PC-9 (cell line): ENCODE measurements around the gene PLA2G2D. TPM values are rescaled to one million over a fixed set of nuclear protein-coding genes. Genes with fewer than 3 reads are reported as not detected.

Experiments used
- BruUV-seq: library from RNA; stranded (reverse); fragments of 400-500 nt; replicated peaks from 2 replicates; lab custom pipeline; 2021; lab: Mats Ljungman, UMichigan
- CTCF ChIA-PET: fragments of 300-600 bp; sonication (Branson Sonifier 250); formaldehyde crosslinking; loops from one replicate; lab custom pipeline; 2022; ENCODE audit warnings: antibody characterized with exemption; lab: Charles Lee
- POLR2A ChIA-PET: fragments of 300-600 bp; sonication (Branson Sonifier 250); formaldehyde crosslinking; loops from one replicate; lab custom pipeline; 2022; ENCODE audit warnings: antibody characterized with exemption; ENCODE audit not compliant: unreplicated experiment; lab: Charles Lee
- DNase-seq, 2 experiments: peaks; one replicate each; pipeline versions ENCODE4 v3.0.0 to v3.0.0-alpha.2; 2015 to 2022; ENCODE audit warnings: mixed read lengths in 1 of 2
- H2AFZ ChIP-seq: fragments of 200-600 bp; sonication (generic); 2 replicates; pipeline ENCODE4 v1.8.1; 2017; ENCODE audit warnings: antibody characterized with exemption
- H3F3A ChIP-seq: fragments of 200-600 bp; sonication (generic); 2 replicates; pipeline ENCODE4 v1.8.1; 2017; ENCODE audit warnings: antibody characterized with exemption, mild to moderate bottlenecking, low read depth; ENCODE audit not compliant: insufficient read depth
- H3K27ac ChIP-seq: fragments of 200-600 bp; sonication (generic); 2 replicates; pipeline ENCODE4 v1.6.1; 2016; ENCODE audit warnings: mixed run types
- H3K27me3 ChIP-seq: fragments of 200-600 bp; sonication (generic); 2 replicates; pipeline ENCODE4 v1.6.1; 2016; ENCODE audit warnings: low read depth, mixed run types; ENCODE audit not compliant: insufficient read depth
- H3K36me3 ChIP-seq: fragments of 200-600 bp; sonication (generic); 2 replicates; pipeline ENCODE4 v1.6.1; 2016; ENCODE audit warnings: low read depth, mixed run types
- H3K4me1 ChIP-seq: fragments of 200-600 bp; sonication (generic); replicated peaks from 2 replicates; pipeline ENCODE4 v1.6.1; 2016; ENCODE audit warnings: mixed run types; ENCODE audit not compliant: insufficient read depth
- H3K4me2 ChIP-seq: fragments of 200-600 bp; sonication (generic); 2 replicates; pipeline ENCODE4 v1.6.1; 2017; ENCODE audit warnings: mixed run types
- H3K4me3 ChIP-seq: fragments of 200-600 bp; sonication (generic); 2 replicates; pipeline ENCODE4 v1.6.1; 2016; ENCODE audit warnings: mixed run types
- H3K79me2 ChIP-seq: fragments of 200-600 bp; sonication (generic); 2 replicates; pipeline ENCODE4 v1.6.1; 2017; ENCODE audit warnings: low read depth, mixed run types
- H3K9me2 ChIP-seq: fragments of 200-600 bp; sonication (generic); 2 replicates; pipeline ENCODE4 v1.8.1; 2017; ENCODE audit warnings: mild to moderate bottlenecking; ENCODE audit not compliant: insufficient read depth
- H3K9me3 ChIP-seq: fragments of 200-600 bp; sonication (generic); 2 replicates; pipeline ENCODE4 v1.8.1; 2016; ENCODE audit warnings: low read depth; ENCODE audit not compliant: insufficient read depth
- H4K20me1 ChIP-seq: fragments of 200-600 bp; sonication (generic); 2 replicates; pipeline ENCODE4 v1.8.1; 2017; ENCODE audit not compliant: insufficient read depth
- EZH2 ChIP-seq: fragments of 200-600 bp; sonication (generic); IDR thresholded peaks from 2 replicates; pipeline ENCODE4 v1.8.0; 2017; ENCODE audit warnings: antibody characterized with exemption, low read depth
- intact Hi-C: fragments of 100-400 bp; cut with micrococcal nuclease; formaldehyde crosslinking; loops from one replicate; pipeline ENCODE4 v1.10.0; 2022; ENCODE audit not compliant: unreplicated experiment
- total RNA-seq: library from RNA; stranded (reverse); gene quantifications from 2 replicates; pipeline ENCODE4 v1.2.3, GENCODE V29; 2021
- TF ChIP-seq, protein P1 (sequence below): fragments of 200-600 bp; sonication (generic); conservative IDR thresholded peaks from 2 replicates; pipeline ENCODE4 v1.6.1; 2017; ENCODE audit warnings: mixed run types, antibody characterized with exemption, mild to moderate bottlenecking, moderate library complexity

The PLA2G2D gene
- total RNA-seq, 1 experiment from 2014 or later, result not detected

DNA sequence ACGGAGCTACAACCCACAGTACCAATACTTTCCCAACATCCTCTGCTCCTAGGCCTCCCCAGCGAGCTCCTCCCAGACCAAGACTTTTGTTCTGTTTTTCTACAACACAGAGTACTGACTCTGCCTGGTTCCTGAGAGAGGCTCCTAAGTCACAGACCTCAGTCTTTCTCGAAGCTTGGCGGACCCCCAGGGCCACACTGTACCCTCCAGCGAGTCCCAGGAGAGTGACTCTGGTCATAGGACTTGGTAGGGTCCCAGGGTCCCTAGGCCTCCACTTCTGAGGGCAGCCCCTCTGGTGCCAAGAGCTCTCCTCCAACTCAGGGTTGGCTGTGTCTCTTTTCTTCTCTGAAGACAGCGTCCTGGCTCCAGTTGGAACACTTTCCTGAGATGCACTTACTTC lies 28.7 kb downstream of the PLA2G2D start:
- H3F3A ChIP-seq, result no peaks in the 10 kb centered on the region
- H2AFZ ChIP-seq, result no peak overlapping the region
- ChIA-PET POLR2A (interaction anchor here (0.6 kb wide), 1 partner anchor 16 kb away, joined by 4 read pairs; no protein-coding TSS in a partner anchor), CTCF (interaction anchor here (0.5 kb wide), 1 partner anchor 171 kb away, joined by 7 read pairs; no protein-coding TSS in a partner anchor)
- intact Hi-C loops, result no loop called here
- no peaks in the 10 kb centered on the region for H3K4me1 ChIP-seq
- H3K4me3 ChIP-seq, result no peak overlapping the region
- no TSS peak for BruUV-seq
- no peaks in the 10 kb centered on the region for H3K9me2 ChIP-seq
- no peaks in the 10 kb centered on the region for H3K9me3 ChIP-seq
- DNase-seq, result no peak
- H3K27me3 ChIP-seq, result no peaks in the 10 kb centered on the region
- no peak overlapping the region for H3K27ac ChIP-seq
- H4K20me1 ChIP-seq, result no peaks in the 10 kb centered on the region
- no peaks in the 10 kb centered on the region for H3K79me2 ChIP-seq
- H3K4me2 ChIP-seq, result no peak overlapping the region
- no peaks in the 10 kb centered on the region for H3K36me3 ChIP-seq
- no peak for TF ChIP-seq EZH2
- TF ChIP-seq, protein P1, sequence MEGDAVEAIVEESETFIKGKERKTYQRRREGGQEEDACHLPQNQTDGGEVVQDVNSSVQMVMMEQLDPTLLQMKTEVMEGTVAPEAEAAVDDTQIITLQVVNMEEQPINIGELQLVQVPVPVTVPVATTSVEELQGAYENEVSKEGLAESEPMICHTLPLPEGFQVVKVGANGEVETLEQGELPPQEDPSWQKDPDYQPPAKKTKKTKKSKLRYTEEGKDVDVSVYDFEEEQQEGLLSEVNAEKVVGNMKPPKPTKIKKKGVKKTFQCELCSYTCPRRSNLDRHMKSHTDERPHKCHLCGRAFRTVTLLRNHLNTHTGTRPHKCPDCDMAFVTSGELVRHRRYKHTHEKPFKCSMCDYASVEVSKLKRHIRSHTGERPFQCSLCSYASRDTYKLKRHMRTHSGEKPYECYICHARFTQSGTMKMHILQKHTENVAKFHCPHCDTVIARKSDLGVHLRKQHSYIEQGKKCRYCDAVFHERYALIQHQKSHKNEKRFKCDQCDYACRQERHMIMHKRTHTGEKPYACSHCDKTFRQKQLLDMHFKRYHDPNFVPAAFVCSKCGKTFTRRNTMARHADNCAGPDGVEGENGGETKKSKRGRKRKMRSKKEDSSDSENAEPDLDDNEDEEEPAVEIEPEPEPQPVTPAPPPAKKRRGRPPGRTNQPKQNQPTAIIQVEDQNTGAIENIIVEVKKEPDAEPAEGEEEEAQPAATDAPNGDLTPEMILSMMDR, result no peak

DNA sequence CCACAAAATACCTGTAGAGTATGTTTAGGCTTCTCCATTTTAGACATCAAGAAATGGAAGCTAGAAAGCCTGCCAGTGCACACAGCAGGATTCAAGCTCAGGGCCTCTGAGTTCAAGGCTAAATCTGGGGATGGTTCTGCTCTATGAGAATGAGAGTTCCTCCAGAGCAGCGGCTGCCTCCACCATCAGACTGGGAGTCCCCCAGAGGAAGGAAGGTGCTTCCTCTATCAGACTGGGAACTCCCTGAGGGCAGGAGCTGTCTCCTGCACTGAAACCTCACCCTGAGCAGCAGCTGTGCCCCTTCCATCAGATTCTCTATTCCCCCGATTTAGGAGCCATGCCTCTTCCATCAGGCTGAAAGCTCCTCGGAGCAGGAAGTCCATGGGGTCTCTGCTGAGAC lies 29.2 kb downstream of the PLA2G2D start:
- Histone ChIP-seq H3K27ac (no peak overlapping the region), H4K20me1 (no peaks in the 10 kb centered on the region), H3K36me3 (no peaks in the 10 kb centered on the region), H3K27me3 (no peaks in the 10 kb centered on the region), H2AFZ (no peak overlapping the region), H3K4me1 (no peaks in the 10 kb centered on the region), H3K4me3 (no peak overlapping the region), H3K4me2 (no peak overlapping the region), H3K79me2 (no peaks in the 10 kb centered on the region), H3K9me2 (no peaks in the 10 kb centered on the region), H3K9me3 (no peaks in the 10 kb centered on the region), H3F3A (no peaks in the 10 kb centered on the region)
- DNase-seq, result no peak
- no TSS peak for BruUV-seq
- ChIA-PET POLR2A (interaction anchor here (0.6 kb wide), 1 partner anchor 16 kb away, joined by 4 read pairs; no protein-coding TSS in a partner anchor), CTCF (no interaction called here)
- intact Hi-C loops, result no loop called here
- TF ChIP-seq, protein P1, result no peak
- no peak for TF ChIP-seq EZH2

DNA sequence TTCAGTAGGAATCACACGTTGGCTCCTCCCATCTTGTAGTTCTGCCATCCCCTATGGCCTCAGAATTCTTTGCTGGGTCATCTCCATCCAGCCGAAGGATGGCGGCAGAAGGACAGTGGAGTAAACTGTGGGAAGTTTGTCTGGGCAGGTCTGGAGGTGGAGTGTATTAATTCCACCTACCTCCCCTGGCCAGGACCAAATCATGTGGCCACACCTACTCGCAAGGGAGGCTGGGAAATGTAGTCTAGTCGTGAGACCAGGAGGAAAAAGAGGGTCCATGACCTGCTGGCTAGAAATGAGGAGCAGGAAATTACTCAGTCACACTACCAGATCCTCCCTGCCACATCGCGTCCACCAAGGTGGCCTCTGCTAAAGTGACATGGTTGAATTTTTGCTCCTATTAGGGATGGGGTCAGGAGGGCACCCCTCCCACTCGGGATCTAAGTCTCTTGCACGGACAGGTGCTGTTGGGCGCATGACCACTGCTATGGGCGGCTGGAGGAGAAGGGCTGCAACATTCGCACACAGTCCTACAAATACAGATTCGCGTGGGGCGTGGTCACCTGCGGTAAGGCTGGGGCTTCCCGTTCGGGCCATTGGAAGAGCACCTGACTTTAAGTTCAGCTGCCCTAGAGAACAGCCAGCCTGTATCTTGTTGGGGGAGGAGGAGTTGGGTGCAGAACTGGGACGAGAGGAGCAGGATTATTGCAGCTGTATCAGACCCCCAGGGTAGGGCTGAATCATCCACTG lies 29.8 kb downstream of the PLA2G2D start:
- no TSS peak for BruUV-seq
- ChIA-PET CTCF (no interaction called here), POLR2A (no interaction called here)
- Histone ChIP-seq H2AFZ (no peak overlapping the region), H3K4me2 (no peak overlapping the region), H3F3A (no peaks in the 10 kb centered on the region), H3K9me3 (no peaks in the 10 kb centered on the region), H4K20me1 (no peaks in the 10 kb centered on the region), H3K79me2 (no peaks in the 10 kb centered on the region), H3K4me1 (no peaks in the 10 kb centered on the region), H3K4me3 (no peak overlapping the region), H3K36me3 (no peaks in the 10 kb centered on the region), H3K27ac (no peak overlapping the region), H3K27me3 (no peaks in the 10 kb centered on the region), H3K9me2 (no peaks in the 10 kb centered on the region)
- intact Hi-C loops, result no loop called here
- DNase-seq, result no peak
- TF ChIP-seq EZH2, result no peak
- TF ChIP-seq, protein P1, result no peak
